GM12874 (cell line): Measurements from ENCODE around the gene TMEM184B.

Experiments
- TF ChIP-seq, protein P1 (sequence below): IDR thresholded peaks from 2 replicates; pipeline ENCODE4 v1.5.1; 2011; ENCODE audit warnings: low read depth, mild to moderate bottlenecking, control low read depth, low read length, moderate library complexity; ENCODE audit not compliant: insufficient read depth

The TMEM184B gene

DNA sequence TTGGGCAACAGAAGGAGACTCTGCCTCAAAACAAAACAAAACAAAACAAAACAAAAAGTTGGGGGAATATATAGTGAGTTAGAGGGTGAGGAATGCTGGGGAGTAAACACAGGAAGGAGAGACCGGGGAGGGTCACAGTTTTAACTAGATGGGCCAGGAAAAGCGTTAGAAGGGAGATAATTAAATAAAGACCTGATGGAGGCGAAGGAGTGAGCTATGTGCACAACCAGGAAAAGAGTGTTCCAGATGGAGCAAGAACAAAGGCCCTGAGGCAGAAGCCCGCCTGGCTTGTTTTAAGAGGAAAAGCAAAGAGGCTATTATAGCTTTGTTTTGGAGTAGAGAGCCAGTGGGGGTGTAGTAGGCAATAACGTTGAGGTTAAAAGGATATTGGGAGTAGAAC is 86.4 kb downstream of the TMEM184B start:
- TF ChIP-seq, protein P1, sequence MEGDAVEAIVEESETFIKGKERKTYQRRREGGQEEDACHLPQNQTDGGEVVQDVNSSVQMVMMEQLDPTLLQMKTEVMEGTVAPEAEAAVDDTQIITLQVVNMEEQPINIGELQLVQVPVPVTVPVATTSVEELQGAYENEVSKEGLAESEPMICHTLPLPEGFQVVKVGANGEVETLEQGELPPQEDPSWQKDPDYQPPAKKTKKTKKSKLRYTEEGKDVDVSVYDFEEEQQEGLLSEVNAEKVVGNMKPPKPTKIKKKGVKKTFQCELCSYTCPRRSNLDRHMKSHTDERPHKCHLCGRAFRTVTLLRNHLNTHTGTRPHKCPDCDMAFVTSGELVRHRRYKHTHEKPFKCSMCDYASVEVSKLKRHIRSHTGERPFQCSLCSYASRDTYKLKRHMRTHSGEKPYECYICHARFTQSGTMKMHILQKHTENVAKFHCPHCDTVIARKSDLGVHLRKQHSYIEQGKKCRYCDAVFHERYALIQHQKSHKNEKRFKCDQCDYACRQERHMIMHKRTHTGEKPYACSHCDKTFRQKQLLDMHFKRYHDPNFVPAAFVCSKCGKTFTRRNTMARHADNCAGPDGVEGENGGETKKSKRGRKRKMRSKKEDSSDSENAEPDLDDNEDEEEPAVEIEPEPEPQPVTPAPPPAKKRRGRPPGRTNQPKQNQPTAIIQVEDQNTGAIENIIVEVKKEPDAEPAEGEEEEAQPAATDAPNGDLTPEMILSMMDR: no peak

- TF ChIP-seq, protein P1: no peak
Observed at GRCh38 chr22:38184788-38185187, 88.0 kb downstream of the TMEM184B start.

DNA sequence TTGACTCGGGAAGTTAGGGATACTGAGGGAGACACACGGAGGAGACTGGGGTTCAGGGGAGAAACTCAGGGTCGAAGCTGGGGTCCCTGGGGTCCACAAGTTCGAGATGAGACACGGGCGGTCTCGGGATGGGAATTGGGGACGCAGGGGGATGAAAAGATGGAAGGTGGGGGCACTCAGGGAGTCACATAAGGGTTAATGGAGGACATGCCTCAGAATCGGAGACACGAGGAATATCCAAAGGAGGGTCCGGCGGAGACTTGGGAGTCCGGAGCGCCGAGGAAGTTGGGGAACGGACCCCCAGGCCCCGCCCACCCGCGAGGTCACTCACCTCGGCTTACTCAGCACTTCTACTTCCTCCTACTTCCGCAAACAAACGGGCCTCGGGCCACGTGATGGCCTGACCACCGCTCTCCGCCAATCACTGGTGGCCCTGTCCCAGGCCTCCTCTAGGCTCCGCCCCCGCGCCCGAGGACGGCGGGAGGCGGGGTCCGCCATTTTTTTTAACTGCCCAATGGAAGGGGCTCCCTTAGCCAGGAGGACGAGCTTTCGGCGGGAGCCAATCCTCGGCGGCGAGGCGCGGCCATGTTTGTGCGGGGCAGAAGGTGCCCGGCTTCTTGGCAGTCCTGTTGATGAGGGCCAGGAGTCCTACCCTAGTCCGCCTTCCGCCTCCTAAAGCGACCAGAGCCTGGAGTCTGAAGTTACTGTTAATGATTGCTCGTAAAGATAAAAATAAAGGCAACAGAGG is 91.2 kb downstream of the TMEM184B start, which contains the start of gene PLA2G6:
Gene PLA2G6 (minus strand): TSS at position 378 of the 748 bp plus-strand sequence. CDS start 12,404 bp downstream, outside the sequence.
- TF ChIP-seq, protein P1: no peak

GRCh38 chr22:38180841-38181452 is 91.9 kb downstream of the TMEM184B start:
- TF ChIP-seq, protein P1: no peak

- TF ChIP-seq, protein P1: no peak
Observed at GRCh38 chr22:38177926-38178604, 94.7 kb downstream of the TMEM184B start.

DNA sequence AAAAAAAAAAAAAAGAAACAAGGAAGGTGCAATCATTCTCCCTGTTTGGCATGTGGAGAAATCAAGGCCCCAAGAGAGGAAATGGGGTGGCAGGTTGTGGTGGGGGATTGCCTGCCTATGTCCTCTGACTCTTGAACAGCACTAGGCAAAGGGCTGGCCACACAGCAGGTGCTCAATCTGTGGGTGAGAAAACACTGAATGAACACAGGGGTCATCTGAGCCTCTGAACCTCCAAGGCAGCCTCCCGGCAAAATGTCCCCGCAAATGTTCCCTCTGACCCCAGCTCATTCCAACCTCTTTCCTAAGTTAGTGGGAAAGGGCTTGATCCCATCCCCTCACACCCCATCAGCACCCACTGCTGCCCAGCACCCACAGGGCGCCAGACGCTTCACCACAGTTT is 95.8 kb downstream of the TMEM184B start:
- TF ChIP-seq, protein P1: no peak

- TF ChIP-seq, protein P1: no peak
Observed at GRCh38 chr22:38176170-38176741, 96.6 kb downstream of the TMEM184B start.
